ENCODE results near the gene MCOLN1.

DNA sequence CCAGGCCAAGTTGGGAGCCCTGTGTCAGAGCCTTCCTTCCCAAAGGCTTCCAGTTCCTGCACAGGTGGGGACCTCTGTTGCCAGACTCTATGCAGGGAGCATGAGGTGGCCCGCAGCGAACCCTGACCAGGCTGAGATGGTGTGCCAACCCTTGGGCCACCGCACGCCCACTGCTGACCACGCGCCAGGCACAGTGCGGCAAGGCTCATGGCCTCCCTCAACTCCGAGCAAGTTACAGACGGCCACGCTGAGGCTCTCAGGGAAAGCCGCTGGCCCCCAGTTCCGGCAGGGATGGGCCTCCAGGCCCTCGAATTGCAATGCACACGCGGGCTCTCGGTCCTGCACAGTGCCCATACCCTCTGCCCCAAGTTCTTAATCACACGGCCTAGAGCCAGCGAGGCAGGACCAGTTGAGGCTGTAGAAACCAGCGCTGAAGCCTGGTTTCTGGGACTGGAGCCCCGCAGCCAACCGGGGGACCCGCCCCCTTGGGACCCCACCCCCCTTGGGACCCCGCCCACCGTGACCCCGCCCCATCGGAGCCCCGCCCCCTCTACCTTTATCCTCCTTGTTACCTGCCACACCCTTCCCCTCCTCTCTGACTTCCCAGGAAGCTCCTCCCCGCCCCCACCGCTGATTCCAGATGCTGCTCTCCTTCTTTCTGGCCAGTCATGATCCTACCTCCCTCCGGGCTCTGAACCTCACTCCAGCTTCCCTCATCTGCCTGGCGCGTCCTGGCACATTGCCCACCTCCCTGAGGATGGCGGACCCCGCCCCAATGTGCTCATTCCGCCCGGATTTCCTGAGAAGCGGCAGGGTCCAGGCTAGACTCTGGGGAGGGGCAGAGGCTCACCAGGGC, 39.6 kb upstream of the MCOLN1 start:
- TF ChIP-seq KDM1A (IDR thresholded peaks at IDR 0.05; ENCODE audit: borderline replicate concordance, low read length) (no peak), SP4 (IDR thresholded peaks at IDR 0.05; ENCODE audit: low read length) (no peak), RFX5 (IDR thresholded peaks at IDR 0.05; ENCODE audit: borderline replicate concordance, low read depth, low read length) (no peak), JUN (IDR thresholded peaks at IDR 0.05; ENCODE audit: low read depth, low read length) (no peak), SP1 (IDR thresholded peaks at IDR 0.05; ENCODE audit: low read depth, low read length) (0 out of 2 replicates have a peak, but pooled peaks have one; percentile 16), YY1 (IDR thresholded peaks at IDR 0.05; ENCODE audit: low read depth, low read length) (0 out of 2 replicates have a peak, but pooled peaks have one; percentile 9), EZH2 (IDR thresholded peaks at IDR 0.05; ENCODE audit: low read depth, low read length, severe bottlenecking) (no peak), HDAC6 (IDR thresholded peaks at IDR 0.05; ENCODE audit: low read depth, low read length) (no peak), EGR1 (IDR thresholded peaks at IDR 0.05; ENCODE audit: borderline replicate concordance, low read depth, low read length) (no peak)
- TF ChIP-seq, protein P1, sequence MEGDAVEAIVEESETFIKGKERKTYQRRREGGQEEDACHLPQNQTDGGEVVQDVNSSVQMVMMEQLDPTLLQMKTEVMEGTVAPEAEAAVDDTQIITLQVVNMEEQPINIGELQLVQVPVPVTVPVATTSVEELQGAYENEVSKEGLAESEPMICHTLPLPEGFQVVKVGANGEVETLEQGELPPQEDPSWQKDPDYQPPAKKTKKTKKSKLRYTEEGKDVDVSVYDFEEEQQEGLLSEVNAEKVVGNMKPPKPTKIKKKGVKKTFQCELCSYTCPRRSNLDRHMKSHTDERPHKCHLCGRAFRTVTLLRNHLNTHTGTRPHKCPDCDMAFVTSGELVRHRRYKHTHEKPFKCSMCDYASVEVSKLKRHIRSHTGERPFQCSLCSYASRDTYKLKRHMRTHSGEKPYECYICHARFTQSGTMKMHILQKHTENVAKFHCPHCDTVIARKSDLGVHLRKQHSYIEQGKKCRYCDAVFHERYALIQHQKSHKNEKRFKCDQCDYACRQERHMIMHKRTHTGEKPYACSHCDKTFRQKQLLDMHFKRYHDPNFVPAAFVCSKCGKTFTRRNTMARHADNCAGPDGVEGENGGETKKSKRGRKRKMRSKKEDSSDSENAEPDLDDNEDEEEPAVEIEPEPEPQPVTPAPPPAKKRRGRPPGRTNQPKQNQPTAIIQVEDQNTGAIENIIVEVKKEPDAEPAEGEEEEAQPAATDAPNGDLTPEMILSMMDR (IDR thresholded peaks at IDR 0.05; ENCODE audit: control extremely low read depth in 1 of 3, insufficient read depth in 1 of 3, low read depth in 1 of 3, low read length in 3 of 3): no peak
- TF ChIP-seq, protein P2, sequence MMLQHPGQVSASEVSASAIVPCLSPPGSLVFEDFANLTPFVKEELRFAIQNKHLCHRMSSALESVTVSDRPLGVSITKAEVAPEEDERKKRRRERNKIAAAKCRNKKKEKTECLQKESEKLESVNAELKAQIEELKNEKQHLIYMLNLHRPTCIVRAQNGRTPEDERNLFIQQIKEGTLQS (IDR thresholded peaks at IDR 0.05; ENCODE audit: insufficient read depth, low read depth, low read length): no peak
